NCI-H1092 treated with DMSO at 0.1 percent for 48 hours (cell line): ENCODE results near the gene PRR33.
A peak's percentile ranks its signal among the peaks of the same experiment; 100 is the strongest.
"Not testable (repeated sequence)": the region's sequence is repeated elsewhere in the genome, so short reads cannot be mapped to it uniquely, and the experiment has no call there.

ENCODE experiments used
- DNase-seq: peaks from one replicate; lab custom pipeline; 2025; lab: John Stamatoyannopoulos, UW

The PRR33 gene

GRCh38 chr11:1888811-1889210 lies 2.9 kb downstream of the PRR33 start:
- no peak for DNase-seq

GRCh38 chr11:1888347-1888753 lies 3.3 kb downstream of the PRR33 start:
- DNase-seq = no peak

- DNase-seq = no peak
These were observed 4.0 kb downstream of the PRR33 start for GRCh38 chr11:1887451-1888346.

DNA sequence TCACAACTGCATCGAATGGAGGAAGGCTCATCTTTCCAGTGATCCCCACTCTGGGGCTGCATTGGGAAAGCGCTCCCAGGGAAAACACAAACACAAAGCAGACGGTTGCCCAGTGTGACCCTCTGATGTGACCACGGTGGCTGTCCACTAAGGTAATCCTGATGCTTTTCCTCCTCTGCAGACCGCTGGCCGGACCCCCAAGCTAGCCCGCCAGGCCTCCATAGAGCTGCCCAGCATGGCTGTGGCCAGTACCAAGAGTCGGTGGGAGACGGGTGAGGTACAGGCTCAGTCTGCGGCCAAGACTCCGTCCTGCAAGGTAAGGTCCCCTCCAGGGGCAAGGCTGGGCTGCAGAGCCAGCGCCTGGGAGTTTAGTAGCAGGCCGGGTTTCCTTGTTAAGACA lies 5.1 kb downstream of the PRR33 start:
- DNase-seq = not testable (repeated sequence)

DNA sequence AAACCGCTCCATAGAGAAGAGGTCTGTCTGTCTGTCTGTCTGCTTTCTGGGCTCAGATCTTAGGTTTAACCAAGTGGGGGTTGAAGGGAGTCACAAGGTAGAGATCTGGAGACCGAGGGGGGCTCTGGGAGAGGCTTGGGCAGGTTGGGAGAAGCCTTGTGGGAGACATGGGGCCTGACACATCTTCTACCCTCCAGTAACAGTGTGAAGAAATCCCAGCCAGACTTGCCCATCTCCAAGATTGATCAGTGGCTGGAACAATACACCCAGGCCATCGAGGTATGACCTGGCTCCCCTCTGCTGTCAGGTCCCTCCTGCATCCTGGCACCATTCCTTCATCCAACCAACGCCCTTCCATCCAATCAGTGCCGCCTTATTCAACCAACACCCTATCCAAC lies 7.4 kb downstream of the PRR33 start:
- DNase-seq = no peak

DNA sequence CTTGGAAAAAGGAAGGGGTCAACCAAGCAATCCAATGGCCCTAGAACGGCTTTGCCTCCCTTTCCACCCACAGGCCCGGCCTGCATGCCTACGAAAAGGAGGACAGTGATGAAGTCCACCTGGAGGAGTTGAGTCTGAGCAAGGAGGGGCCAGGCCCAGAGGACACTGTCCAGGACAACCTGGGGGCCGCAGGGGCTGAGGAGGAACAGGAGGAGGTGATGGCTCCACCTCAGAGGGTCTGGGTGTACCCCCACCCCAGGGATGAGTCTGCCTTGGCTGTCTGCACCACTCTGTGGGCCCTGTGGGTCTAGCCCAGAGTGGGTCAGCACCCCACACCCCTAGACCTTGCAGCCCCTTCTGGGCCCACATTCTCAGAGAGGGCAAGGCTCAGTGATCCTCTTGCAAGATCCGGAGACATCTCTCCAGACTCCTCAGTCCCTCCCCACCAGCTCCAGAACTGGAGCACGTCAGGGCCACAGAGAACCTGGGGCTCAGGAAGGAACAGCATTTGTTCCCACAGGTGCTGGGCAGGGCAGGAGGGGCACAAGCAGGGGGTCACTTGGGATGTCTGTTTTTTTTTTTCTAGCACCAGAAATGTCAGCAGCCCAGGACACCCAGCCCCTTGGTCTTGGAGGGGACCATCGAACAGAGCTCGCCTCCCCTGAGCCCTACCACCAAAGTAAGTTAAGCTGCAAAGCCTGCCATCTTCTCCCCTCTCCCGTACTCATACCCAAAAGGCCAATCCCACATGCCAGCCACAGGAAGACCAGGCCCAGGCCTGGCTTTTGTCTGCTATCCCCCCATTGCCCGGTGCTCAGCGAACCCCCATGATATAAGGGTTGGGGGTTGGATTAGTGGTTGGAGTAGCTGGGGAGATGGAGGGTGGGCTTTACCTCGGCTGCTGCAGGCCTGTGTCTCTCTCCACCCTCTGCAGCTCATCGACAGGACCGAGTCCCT lies 8.1 kb downstream of the PRR33 start:
- DNase-seq = no peak

GRCh38 chr11:1882265-1883238 lies 9.1 kb downstream of the PRR33 start:
- DNase-seq = peak; percentile 63

DNA sequence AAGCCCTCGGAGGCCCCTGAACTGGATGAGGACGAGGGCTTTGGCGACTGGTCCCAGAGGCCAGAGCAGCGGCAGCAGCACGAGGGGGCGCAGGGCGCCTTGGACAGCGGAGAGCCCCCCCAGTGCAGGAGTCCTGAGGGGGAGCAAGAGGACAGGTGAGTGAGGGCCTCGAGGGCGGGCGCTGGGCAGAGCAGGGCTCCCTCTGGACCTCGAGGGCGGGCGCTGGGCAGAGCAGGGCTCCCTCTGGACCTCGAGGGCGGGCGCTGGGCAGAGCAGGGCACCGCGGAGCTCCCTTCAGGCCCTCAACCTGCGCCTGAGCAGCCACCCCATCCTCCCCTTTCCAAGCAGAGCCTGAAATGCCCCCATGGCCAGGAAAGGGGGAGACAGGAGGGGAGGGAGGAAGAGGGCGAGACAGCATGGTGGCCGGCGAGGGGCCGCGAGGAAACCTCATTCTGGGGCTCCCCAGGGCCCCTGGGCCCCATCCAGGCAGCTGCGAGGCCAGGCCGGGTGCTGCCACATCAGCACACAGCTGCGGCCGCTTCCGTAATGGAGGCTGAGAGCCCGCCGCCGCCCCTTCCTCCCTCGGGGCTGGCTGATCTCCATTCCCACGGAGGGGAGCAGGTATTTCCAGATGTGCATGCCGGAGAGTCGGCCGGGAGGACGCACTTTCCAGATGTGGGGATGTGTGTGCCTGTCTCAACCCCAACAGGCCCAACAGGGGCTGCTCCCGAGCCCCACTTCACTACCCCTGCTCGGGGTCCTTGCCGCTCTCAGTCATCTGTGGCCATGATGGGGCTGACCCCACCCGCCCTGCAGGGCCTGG lies 10.0 kb downstream of the PRR33 start:
- DNase-seq = no peak

GRCh38 chr11:1880746-1881441 lies 10.8 kb downstream of the PRR33 start:
- DNase-seq = no peak

- DNase-seq = no peak
These were observed 11.6 kb downstream of the PRR33 start for GRCh38 chr11:1879941-1880720.

- no peak for DNase-seq
These were observed 12.3 kb downstream of the PRR33 start for GRCh38 chr11:1879342-1879940.

DNA sequence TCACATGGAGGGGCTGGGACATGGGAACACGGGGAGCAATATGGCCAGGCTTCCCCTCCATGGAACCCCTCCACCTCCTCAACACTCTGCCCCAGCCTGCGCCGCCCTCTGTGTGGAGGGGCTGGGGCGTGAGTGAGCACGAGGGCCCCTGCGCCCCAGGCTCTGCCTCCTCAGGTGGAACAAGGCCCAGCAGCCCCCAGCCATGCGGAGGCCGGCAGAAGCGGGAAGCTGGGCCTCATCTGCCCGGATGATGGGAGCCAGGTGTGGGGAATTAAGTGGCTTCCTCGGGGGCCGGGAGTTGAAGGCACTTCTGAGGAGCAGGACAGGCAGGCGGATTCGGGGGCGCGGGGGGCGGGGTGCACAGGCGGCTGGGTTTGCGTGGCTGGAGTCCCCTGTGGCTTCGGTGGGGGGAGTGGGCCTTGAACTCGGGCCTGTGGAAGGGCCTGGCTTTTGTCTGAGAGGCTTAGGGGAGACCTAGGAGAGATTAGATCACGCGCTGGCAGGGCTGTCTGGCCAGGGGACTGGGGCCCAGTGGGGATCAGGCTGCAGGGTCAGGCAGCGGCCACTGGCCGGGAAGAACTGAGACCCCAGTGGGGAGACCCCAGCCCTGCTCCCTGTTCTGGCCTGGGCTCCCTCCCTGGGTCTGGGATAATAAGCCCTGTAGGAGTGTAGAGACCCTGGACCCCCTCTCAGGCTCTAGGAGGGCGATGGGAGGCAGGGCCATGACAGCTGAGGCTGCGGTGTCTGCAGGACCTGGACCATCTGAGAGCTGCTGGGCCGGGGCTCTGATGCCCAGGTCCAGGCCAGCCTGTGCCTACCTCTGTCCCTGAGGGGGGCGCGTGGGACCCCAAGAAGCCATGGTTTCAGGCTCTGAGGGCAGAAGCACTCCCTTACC lies 13.3 kb downstream of the PRR33 start:
- no peak for DNase-seq

GRCh38 chr11:1877211-1878136 lies 14.2 kb downstream of the PRR33 start:
- peak; percentile 40 for DNase-seq

- DNase-seq = no peak
These were observed 15.2 kb downstream of the PRR33 start for GRCh38 chr11:1876361-1877063.

GRCh38 chr11:1875851-1876301 lies 15.8 kb downstream of the PRR33 start:
- not testable (repeated sequence) for DNase-seq
